Muscle of arm (tissue), 12 donors: ENCODE results near the gene ARHGDIB. TPM values are rescaled to one million over a fixed set of nuclear protein-coding genes. Genes with fewer than 3 reads are reported as not detected.

Experiments used
- DNase-seq: peaks from one replicate; pipeline ENCODE4 v3.0.0-alpha.2; 2013
- polyA plus RNA-seq, 12 donors: library from polyadenylated mRNA; unstranded; fragments of 120-200 nt; gene quantifications; one replicate each; pipeline ENCODE4 v1.2.1, GENCODE V29; 2013; ENCODE audit not compliant: insufficient read length in 12 of 12

ARHGDIB gene
- polyA plus RNA-seq, 12 donors, result 30.3 to 111 (median 39.5) TPM; not detected in 1

- DNase-seq, result no peak
These were observed 25.0 kb upstream of the ARHGDIB start for GRCh38 chr12:14986449-14986848.

DNA sequence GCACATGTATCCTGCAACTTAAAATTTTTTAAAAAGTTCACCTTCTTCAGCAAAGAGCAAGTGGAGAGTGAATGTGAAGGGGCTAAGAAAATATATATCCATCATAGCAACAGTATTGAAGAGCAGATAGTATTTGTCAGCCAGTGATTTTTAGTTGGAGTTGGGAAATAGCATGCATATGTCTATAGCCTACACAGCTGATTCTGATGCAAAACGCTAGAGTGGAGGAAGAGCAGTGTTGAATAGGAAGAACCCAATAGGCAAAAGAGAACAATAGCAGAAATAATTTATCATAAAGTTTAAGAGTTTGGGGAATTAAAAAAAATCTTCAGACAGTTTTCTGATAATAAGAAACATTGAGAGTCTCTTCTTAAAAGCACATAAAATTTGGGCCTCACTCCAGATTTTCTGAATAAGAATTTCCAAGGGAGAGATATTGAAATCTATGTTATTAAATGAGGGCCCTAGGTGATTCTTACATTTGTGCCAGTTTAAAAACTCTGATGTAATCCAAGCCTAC lies 23.4 kb upstream of the ARHGDIB start:
- DNase-seq, result no peak

DNA sequence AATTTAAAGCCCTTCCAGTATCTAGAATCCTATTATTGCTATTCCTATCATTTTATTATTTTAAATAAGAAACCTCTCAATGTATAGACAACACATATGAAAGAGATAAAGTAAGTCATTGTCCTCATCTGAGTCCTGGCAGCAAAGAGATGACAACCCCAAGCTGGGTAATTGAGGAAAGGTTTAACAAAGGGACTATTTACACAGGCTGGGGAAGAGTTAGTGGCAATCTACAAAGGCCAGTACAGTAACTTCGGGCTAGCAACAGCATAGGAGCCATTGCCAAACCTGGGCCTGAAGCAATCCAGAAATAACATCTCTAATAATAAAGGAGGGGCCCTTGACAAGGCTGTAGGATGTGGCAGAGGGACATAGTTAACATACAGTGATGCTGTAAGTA lies 22.6 kb upstream of the ARHGDIB start:
- no peak for DNase-seq

GRCh38 chr12:14982991-14983390 lies 21.6 kb upstream of the ARHGDIB start:
- DNase-seq, result no peak

GRCh38 chr12:14982562-14982961 lies 21.2 kb upstream of the ARHGDIB start:
- no peak for DNase-seq

DNA sequence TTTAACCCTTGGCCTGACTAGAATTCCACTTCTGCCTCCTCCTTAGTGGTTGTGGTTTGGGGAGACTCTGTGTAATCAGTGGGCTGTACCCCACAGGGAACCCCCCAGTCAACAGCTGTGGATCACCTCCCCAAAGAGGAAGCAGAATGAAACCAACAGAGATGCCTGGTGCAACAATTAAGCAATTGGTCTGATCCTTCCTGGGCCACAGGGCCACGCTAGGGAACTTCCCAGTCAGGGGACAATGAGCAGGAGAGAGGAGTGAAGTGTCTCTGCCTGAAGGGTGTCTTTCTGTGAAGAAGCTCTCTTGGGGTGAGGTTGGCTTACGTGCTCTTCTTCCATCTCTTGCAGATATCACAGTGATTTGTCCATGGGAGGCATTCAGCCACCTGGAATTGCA lies 19.6 kb upstream of the ARHGDIB start:
- no peak for DNase-seq

DNA sequence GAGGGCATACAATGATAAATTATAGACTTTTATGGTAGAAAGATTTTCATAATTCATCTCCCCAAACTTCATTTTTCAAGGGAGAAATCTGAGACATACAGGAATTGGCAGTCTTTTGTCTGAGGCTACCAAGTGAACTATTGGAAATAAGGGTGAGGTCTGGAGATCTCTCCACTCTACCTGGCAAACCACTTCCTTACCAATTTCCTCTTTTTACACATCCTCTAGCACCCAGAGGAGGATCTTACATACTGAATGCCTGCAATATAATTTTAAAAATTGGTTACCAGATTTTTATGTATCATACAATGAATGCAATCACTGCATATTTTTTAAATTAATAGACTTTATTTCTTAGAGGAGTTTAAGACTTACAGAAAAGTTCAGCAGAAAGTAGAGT lies 18.1 kb upstream of the ARHGDIB start:
- DNase-seq, result no peak

DNA sequence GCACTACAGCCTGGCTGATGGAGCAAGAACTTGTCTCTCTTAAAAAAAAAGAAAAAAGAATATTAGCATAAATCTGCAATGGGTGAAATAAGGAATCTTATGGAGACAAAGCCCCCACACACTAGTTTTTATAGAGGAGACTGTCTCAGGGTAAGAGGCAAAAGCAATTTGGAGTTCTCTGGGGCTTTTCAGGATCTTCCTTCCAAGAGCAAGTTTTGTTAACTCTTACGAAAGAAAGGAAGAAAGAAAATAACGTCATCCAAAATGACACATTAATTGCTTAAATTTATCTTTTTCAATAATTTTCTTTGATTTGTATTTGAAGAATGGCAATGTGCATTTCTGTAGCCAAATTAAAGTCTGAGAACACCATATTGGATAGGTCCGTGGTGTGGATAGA lies 15.3 kb upstream of the ARHGDIB start:
- DNase-seq, result no peak

GRCh38 chr12:14975457-14975856 lies 14.1 kb upstream of the ARHGDIB start:
- no peak for DNase-seq

GRCh38 chr12:14974633-14975032 lies 13.2 kb upstream of the ARHGDIB start:
- DNase-seq, result no peak

GRCh38 chr12:14972816-14973215 lies 11.4 kb upstream of the ARHGDIB start, which contains the start of gene PDE6H:
PDE6H (plus strand) TSS chr12:14973042; CDS start chr12:14978013, 4,971 bp downstream.
- no peak for DNase-seq

DNA sequence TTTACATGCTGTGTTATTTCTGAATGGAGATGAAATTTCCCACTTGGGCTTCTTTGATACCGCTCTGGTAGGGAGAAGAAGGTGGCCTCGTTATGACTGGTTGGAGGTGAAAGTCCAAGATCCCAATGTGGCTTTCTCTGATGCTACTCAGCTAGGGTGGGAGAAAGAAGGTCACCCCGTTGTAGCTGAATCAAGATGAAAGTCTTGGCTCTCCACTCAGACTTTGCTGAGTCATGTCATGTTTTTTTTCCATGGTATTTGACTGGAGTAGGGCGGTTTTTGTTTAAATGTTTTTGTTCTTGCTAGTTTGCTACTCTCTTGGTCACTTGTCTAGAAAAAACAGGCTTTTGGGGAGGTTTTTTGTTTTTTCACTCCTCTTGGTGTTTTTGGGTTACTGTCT lies 9.1 kb upstream of the ARHGDIB start:
- DNase-seq, result no peak

- DNase-seq, result no peak
These were observed 7.1 kb upstream of the ARHGDIB start for GRCh38 chr12:14968478-14968877.

GRCh38 chr12:14965221-14965620 lies 3.8 kb upstream of the ARHGDIB start:
- DNase-seq, result no peak

DNA sequence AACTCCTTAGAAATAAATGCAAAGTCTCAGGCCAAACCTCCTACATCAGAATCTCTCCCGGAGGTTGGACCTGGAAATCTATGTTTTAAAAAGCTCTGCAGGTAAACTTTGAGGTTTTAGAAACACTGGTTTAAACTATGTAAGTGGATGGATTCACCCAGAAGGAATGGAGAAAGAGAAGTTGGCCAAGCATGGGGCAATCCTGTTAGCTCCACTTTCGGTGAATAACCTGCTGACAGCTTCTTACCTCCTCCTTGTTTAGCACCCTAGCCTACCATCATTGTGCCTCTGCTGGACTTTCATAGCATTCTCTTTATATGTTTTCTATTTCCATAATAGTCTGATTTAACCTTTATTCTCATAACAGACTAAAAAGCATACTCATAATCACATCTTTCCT lies 3.0 kb upstream of the ARHGDIB start:
- no peak for DNase-seq

DNA sequence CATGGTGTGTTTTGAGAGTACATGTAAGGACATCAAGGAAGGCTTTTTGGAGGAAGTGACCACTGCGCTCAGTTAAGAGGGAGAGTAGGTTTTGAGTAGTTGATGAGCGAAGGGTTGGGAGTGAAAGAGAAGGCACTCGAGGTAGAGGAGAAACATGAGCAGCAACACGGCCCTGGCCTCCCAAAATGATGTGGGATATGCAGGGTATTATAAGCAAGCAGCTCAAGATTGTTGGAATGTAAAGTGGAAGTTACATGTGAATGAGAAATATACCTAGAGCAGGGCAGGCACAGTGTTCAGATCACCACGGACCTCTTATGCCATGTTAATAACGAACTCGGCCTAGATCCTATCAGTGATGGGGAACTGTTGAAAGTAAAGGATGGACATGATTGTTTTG lies 2.1 kb upstream of the ARHGDIB start:
- DNase-seq, result no peak

GRCh38 chr12:14962797-14963196 lies 1.4 kb upstream of the ARHGDIB start:
- DNase-seq, result no peak

- no peak for DNase-seq
These were observed 745 bp upstream of the ARHGDIB start for GRCh38 chr12:14962153-14962539.

DNA sequence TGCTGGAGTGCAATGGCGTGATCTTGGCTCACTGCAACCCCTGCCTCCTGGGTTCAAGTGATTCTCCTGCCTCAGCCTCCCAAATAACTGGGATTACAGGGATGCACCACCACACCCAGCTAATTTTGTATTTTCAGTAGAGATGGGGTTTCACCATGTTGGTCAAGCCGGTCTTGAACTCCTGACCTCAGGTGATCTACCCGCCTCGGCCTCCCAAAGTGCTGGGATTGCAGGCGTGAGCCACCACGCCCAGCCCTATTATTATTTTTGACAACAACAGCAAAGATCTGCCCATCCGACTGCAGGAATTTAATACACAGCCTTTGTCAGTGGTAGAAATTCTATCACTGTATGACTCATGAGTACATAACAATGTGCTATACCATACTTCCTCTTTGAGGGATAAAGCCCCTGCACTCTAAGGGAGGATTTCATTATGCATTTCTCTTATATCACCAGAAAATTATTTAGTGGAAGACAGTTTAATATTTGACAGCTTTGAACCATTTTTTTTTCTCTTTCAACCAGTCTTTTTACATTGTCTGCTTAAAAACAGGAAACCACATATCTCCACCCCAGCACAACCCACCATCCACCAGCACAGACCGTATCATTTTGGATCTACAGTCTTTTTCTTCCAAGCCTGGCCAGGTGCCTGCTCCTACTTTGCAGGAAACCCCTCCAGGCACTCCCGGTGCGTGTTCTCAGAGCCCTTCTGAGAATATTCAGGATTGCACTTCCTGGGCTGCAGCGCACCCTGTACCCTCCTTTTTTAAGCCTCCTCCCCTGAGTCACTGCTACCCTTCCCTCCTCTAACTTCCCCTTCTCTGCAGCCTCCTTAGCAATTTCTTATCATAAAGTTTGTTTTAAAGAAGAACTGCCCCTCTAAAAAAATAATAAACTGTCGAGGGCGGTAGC lies 594 bp downstream of the ARHGDIB start:
- DNase-seq, result no peak

DNA sequence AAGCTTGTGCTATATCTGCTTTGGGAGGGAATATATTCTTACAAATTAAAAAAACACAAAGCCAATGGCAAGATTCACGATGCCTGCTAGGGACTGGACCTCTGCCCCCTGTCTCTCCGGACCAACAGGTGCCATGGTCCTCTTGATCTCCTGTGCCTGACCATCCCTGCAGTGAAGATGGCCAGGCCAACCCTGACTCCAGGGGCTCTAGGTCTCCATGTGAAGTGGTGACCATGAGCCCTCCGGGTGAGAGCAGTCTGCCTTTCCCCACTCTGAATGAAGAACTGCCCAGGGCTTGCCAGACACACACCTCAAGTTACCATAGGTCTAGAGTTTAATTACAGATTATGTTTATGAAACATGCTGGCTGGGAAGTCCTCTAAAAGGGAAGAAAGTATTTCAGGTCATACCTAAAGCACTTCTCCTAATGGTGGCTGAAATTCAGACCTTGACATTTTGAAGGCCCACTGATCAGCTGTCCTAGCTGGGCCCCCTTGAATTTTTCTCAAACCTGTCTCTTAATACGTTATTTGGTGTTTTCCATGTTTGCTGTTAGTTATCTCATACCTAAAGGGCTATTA lies 1.4 kb downstream of the ARHGDIB start:
- DNase-seq, result no peak

DNA sequence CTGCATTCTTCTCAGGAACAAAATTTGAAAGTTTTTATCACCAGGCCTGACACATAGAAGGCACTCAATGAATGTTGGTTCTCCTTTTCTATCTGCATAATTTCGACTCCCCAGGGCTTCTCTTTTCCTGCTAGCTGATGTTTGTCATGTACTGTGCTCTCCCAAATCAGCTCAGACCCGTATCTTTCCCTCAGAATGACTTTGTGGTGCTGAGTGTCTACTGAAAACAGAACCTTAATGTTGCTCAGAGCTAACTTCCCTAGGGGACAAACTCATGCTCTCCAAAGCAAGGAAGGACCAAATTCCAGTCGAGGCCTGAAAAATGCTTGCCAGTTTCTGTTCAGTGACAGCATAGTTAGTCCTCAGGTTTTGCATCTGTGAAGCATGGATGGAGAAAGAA lies 1.9 kb downstream of the ARHGDIB start:
- DNase-seq, result no peak

DNA sequence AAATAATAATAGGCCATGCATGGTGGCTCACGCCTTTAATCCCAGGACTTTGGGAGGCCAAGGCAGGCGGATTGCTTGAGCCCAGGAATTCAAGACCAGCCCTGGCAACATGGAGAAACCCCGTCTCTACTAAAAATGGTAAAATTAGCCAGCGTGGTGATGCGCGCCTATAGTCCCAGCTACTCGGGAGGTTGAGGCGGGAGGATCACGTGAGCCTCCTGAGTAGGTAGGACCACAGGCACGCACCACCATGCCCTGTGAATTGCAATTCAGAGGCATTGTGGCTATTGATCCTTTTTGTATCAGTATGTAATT lies 2.3 kb downstream of the ARHGDIB start:
- no peak for DNase-seq

- DNase-seq, result no peak
These were observed 2.9 kb downstream of the ARHGDIB start for GRCh38 chr12:14958361-14959125.
